ENCODE data around the gene SLC1A2.
A peak's percentile ranks its signal among the peaks of the same experiment; 100 is the strongest.

Gene SLC1A2

GRCh38 chr11:35270342-35270741, 149.0 kb downstream of the SLC1A2 start:
- no peak for DNase-seq (ENCODE audit: low read depth)

DNA sequence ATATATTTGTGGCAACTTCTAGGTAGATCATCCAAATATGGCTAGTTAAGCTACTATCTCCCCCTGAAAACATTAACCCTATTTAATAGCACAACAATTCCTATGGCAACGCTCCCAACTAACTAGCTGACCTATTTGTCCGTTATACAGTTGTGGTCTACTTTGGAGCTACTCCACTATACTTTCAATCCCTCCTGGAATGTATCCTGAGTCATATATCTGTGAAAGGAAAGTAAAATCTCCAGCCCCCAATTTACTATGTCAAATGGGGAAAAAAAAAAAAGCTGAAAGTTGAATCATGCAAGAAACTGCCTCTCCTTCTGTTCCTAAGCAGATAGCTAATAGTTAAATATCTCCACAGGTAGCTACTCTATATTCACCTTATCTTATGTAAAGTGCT, 151.9 kb downstream of the SLC1A2 start:
- no peak for DNase-seq (ENCODE audit: low read depth)

GRCh38 chr11:35265755-35266454, 153.5 kb downstream of the SLC1A2 start:
- DNase-seq (ENCODE audit: low read depth), result no peak

GRCh38 chr11:35262735-35263134, 156.6 kb downstream of the SLC1A2 start:
- DNase-seq (ENCODE audit: low read depth), result no peak

DNA sequence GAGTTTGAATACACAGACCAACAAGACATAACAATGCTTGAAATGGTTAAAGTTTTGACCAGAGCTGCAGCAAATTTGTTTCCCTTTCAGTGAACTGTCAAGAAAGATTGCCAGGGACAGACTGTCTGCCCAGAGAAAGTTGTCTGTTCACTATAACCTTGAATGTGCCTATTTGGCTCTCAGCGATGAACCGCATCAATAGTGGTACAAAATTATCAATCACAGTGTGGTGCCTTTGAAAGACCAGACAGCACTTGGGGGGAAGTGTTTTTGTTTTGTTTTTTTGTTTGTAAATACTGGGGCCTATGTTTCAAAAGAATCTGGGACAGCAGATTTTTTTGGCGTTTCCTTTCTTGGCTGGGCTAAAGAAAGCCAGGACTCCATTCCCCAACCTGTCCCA, 157.3 kb downstream of the SLC1A2 start:
- DNase-seq (ENCODE audit: low read depth), result no peak

DNA sequence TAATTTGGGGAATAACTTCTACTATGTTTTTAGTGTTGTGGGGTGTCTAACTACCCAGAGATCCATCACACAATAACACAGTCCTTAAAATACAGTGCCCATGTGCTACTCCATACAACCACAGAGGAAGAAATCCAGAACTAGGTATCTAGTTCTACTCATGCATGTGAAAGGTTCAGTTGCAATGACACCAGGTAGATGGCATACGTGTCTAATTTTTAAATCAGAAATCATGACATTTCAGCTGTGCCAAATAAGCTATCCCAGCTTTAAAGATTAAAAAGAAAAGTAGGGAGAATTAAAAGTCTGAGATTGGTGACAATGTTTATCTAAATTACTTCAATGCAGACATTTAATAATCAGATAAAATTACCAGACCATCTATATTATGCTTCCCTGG, 158.2 kb downstream of the SLC1A2 start:
- DNase-seq (ENCODE audit: low read depth), result no peak

GRCh38 chr11:35260342-35260985, 158.9 kb downstream of the SLC1A2 start:
- DNase-seq (ENCODE audit: low read depth), result no peak

DNA sequence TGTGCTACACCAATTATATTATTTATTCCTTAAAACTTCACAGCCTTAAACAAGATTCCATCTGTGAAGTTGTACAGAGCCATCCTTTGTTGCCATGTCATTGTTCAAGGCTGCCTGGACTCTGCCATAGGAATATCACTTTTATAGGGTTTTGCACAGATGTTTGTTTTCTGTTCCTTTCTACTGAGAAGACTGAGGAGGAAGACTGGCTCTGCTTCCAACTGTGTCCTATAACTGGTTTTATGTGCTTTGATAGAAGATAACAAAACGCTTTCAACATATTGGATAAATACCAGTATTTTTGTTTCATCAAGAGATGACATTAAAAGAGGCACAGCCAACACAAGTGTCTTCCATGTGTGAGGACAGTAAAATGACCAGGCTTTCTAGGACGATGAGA, 159.8 kb downstream of the SLC1A2 start:
- no peak for DNase-seq (ENCODE audit: low read depth)

- DNase-seq (ENCODE audit: low read depth), result no peak
These were observed 162.1 kb downstream of the SLC1A2 start for GRCh38 chr11:35257281-35257680.

DNA sequence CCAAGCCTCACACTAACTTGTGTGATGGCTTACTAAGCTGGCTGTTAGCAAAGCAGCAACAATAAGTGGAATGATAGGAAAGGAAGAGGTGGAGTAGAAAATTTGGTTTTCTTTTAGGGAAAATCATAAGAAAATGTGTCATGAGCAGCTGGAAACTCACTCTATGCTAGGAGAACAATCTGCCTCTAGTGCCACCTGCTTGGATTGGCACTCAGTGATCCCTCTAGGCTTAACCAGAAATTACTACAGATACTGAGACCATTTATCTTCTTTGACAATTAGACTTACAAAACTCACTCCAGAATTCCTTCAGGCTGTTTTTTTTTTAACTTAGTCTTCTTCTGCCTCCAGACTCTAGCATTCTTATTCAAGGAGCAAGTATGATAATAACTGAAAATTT, 163.1 kb downstream of the SLC1A2 start:
- no peak for DNase-seq (ENCODE audit: low read depth)

GRCh38 chr11:35255514-35255913, 163.8 kb downstream of the SLC1A2 start:
- no peak for DNase-seq (ENCODE audit: low read depth)

DNA sequence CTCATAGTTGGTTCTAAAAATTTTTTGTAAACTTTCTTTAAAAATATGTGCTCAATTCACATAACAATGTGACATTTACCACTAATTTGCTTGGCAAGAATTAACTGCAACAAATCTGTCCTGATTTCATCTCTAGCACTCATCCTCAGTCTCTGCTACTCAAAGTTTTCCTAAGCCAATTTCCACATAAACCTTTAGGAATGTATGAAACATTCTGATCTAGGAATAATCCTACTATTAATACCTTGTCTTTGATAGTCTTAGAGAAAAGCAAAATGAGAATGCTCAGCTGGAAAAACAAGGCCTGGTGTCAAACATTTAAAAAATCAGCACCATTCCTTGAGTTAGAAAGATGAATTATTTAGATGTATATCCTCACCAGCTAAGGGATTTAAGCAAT, 166.1 kb downstream of the SLC1A2 start:
- DNase-seq (ENCODE audit: low read depth), result no peak

DNA sequence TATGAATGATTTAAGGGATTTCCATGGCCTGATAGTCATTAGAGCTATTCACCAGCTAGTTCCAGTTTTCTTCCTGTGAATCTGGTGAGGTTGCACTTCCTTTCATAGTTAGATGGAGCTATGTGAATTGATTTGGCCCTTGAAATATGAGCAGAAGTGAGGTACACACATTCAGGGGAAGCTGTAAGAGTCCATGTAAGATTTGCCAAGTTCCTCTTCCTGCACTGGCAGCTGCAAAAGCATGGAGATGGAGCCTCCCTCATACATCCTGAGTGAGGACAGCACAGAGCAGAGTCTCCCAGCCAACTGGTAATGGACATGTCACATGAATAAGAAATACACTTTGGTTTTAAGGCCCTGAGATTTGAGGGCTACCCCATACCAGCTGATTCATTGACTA, 168.7 kb downstream of the SLC1A2 start:
- DNase-seq (ENCODE audit: low read depth), result no peak

GRCh38 chr11:35250192-35250591, 169.2 kb downstream of the SLC1A2 start:
- no peak for DNase-seq (ENCODE audit: low read depth)

GRCh38 chr11:35248558-35249323, 170.6 kb downstream of the SLC1A2 start:
- no peak for DNase-seq (ENCODE audit: low read depth)

- no peak for DNase-seq (ENCODE audit: low read depth)
These were observed 171.5 kb downstream of the SLC1A2 start for GRCh38 chr11:35247863-35248262.

GRCh38 chr11:35247428-35247827, 171.9 kb downstream of the SLC1A2 start:
- peak; percentile 49 for DNase-seq (ENCODE audit: low read depth)

DNA sequence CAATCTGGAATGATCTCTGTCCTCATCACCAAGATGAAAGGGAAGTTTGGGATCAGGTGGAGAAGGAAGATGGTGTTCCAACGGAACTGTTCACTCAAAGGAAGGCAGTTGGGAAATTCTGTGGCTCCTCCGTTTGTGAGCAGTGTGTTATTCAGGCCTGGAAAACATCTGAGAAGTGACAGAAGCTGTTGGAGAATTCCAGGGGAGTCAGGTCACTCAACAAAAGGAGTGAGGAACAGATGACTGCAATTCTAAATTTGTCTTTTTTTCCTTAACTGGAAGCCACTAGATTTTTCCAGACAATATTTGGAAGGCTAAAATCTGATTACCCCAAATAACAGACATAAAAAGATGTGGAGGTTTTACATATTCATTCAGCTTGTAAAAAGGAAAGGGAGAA, 172.6 kb downstream of the SLC1A2 start:
- no peak for DNase-seq (ENCODE audit: low read depth)

GRCh38 chr11:35245786-35246185, 173.6 kb downstream of the SLC1A2 start:
- DNase-seq (ENCODE audit: low read depth), result no peak

- DNase-seq (ENCODE audit: low read depth), result no peak
These were observed 174.3 kb downstream of the SLC1A2 start for GRCh38 chr11:35245056-35245455.

DNA sequence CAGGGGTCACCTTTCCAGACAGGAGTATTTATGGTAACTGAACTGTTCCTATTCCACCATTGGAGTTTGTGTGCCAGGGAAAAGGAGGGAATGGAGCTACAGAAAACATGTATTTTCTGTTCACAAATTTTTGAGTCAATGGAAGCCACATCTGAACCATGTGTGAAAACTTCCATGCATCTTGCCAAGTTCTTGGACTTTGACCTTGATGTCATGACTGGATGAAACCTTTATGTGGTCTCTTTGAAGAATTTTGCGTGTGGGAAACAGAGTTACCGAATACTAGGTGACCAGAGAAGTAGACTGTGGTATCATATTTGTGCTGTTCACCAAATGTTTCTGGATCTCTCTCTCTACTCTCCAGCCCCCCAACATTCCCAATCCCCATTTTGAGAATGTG, 175.6 kb downstream of the SLC1A2 start:
- DNase-seq (ENCODE audit: low read depth), result no peak

DNA sequence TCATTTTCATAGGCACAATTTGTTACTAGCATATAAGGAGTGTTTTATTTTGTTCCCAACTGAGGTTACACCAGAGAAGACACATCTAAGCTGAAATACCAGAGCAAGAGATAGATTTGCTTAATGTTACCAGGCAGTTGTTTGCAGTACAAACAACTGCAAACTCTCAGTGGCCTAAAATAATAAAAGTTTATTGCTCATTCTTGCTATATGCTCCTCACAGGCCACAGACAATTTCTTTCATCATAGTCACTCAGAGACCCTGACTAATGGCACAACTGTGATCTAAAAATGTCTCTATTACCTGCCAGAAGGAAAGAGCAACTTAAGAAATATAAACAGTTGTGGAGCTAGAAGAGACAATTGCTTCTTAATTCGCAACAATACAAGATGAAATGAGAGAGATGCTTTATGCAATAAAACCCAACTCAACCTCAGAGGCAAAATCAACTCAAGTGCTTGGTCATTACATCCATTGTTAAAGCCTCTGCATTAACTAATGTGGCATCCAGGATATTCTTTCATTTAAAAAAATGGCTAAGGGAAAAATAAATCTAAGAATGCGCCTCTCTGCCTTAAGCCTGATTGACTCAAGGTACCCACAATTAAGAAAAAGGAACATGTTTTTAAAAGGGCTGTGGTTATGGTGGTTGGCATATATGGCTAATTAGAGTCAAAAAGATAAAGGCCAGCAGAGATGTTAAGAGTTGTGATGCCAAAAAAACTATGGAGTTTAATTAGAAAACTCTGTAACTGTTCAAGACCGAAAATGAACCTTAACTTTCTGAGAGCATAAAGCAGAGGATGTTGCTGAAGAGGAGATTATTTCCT, 176.7 kb downstream of the SLC1A2 start:
- DNase-seq (ENCODE audit: low read depth), result no peak
